ENCODE data around the gene WFDC10A.

DNA sequence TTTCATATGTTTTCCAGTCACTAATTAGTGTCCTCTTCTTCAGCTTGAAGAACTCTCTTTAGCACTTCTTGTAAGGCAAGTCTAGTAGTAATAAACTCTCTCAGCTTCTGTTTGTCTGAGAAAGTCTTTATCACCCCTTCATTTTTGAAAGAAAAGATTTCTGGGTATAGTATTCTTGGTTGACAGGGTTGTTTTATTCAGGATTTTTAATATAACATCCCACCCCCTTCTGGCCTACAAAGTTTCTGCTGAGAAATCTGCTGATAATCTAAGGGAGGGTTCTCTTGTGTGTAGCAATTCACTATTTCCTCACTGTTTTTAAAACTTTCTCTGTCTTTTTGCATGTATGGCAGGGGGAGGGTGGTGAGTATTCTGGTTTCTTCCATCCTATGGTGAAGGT, 50.1 kb downstream of the WFDC10A start:
- TF ChIP-seq GATA2 (IDR thresholded peaks at IDR 0.05; ENCODE audit: low read depth, low read length): no peak
- TF ChIP-seq GATA3 (IDR thresholded peaks at IDR 0.05; ENCODE audit: low read depth, low read length): no peak
